Measurements from ENCODE around the gene RAB10. TPM values are rescaled to one million over a fixed set of nuclear protein-coding genes. Genes with fewer than 3 reads are reported as not detected.
A peak's percentile ranks its signal among the peaks of the same experiment; 100 is the strongest.

RAB10 gene
- total and polyA plus RNA-seq, 8 donors, result 22.2 to 591 (median 71.7) TPM

DNA sequence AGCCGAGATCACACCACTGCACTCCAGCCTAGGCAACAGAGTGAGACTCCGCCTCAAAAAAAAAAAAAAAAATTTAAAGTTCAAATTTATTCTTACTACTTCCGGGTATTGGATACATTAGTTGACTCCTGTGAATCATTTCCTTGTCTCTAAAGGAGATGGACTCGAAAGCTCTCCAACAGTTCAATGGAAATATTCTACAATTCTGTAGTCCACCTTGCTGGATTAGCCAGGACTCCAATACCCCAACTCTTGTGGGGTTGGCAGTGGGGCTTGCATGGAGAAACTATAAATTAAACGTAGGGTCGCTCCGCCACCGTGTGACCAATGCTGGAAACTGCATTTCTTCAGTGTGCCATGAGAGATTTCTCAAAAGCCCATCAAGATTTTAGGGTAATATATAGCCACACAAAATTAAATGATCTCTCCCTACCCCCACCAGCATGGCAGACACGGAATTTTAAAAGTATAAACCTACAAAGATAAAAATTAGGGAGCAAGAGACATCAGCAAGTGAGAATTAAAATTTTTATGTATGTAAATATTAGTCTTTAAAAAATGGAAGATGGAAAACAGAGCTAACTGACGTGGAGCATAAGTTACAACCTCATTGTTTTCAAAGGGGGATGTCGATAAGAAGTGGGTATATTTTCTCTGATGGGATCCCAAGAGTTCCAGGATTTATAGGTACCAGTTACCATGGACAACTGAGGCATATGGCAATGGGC is 111.2 kb downstream of the RAB10 start:
- Histone ChIP-seq H3K9me3 (no peaks in the 10 kb centered on the region), H3K27me3 (peaks cover 0 to 22% (median 0%) of the 10 kb centered on the region in 3 donors), H3K36me3 (no peaks in the 10 kb centered on the region), H3K27ac (peak overlapping the region in 2 of 5 donors; percentile 48 to 62), H3K4me3 (peak overlapping the region in 1 of 4 donors; percentile 12), H3K4me1 (peaks cover 0 to 23% (median 3%) of the 10 kb centered on the region in 4 donors)
- peak; percentile 63 to 81 for DNase-seq
- TF ChIP-seq POLR2A (IDR thresholded peaks at IDR 0.05) (no peak), EP300 (IDR thresholded peaks at IDR 0.05) (no peak)
- TF ChIP-seq, protein P1, sequence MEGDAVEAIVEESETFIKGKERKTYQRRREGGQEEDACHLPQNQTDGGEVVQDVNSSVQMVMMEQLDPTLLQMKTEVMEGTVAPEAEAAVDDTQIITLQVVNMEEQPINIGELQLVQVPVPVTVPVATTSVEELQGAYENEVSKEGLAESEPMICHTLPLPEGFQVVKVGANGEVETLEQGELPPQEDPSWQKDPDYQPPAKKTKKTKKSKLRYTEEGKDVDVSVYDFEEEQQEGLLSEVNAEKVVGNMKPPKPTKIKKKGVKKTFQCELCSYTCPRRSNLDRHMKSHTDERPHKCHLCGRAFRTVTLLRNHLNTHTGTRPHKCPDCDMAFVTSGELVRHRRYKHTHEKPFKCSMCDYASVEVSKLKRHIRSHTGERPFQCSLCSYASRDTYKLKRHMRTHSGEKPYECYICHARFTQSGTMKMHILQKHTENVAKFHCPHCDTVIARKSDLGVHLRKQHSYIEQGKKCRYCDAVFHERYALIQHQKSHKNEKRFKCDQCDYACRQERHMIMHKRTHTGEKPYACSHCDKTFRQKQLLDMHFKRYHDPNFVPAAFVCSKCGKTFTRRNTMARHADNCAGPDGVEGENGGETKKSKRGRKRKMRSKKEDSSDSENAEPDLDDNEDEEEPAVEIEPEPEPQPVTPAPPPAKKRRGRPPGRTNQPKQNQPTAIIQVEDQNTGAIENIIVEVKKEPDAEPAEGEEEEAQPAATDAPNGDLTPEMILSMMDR (IDR thresholded peaks at IDR 0.05), result peak in 5 of 7 experiments; percentile 60 to 81 (median 76)
- intact Hi-C loops (cut with DNase I; ENCODE audit: low total_unique reads), result loop anchor here (10.0 kb wide), 1 partner anchor 190 kb away; no protein-coding TSS in a partner anchor
- 14 to 18% (median 16%) methylated on average over 11 of the region's 11 CpGs for WGBS, 5 donors

- H3K27ac ChIP-seq, result no peak overlapping the region
- intact Hi-C loops (cut with DNase I; ENCODE audit: low total_unique reads), result loop anchor here (10.0 kb wide), 1 partner anchor 194 kb away; no protein-coding TSS in a partner anchor
- no peak overlapping the region for H3K4me3 ChIP-seq
- no peaks in the 10 kb centered on the region for H3K9me3 ChIP-seq
- 31 to 47% (median 37%) methylated on average over 2 of the region's 2 CpGs for WGBS, 5 donors
- DNase-seq, result no peak
- no peaks in the 10 kb centered on the region for H3K36me3 ChIP-seq
- TF ChIP-seq POLR2AphosphoS5 (IDR thresholded peaks at IDR 0.05), result no peak
- TF ChIP-seq EP300 (IDR thresholded peaks at IDR 0.05), result no peak
- TF ChIP-seq, protein P1 (IDR thresholded peaks at IDR 0.05), result no peak
- TF ChIP-seq POLR2A (IDR thresholded peaks at IDR 0.05), result no peak
- H3K4me1 ChIP-seq, result peaks cover 0 to 22% (median 2%) of the 10 kb centered on the region in 4 donors
- peaks cover 0 to 31% (median 0%) of the 10 kb centered on the region in 3 donors for H3K27me3 ChIP-seq
Observed at GRCh38 chr2:26148501-26148900, 114.6 kb downstream of the RAB10 start.

DNA sequence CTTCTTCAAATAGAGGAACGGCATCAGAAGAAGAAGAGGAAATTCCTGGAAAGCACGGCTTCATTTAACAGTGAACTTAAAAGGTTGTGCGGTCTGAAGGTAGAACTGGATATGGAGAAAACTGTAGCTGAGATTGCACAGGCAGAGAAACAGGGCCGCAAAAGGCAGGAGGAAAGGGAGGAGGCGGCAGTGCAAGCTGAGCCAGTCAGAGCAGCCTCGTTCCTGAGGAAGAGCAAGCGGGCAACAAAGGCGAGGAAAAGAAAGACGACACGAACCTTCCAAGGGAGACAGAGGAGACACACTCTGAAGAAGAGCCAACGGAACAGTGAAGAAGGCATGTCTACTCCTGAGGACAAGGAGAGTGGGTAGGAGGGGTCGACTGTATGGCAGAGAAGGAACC is 116.4 kb downstream of the RAB10 start:
- H3K36me3 ChIP-seq, result no peaks in the 10 kb centered on the region
- no peak overlapping the region for H3K4me3 ChIP-seq
- H3K9me3 ChIP-seq, result no peaks in the 10 kb centered on the region
- WGBS, 5 donors, result 78 to 82% (median 81%) methylated on average over 12 of the region's 12 CpGs
- no peak for DNase-seq
- intact Hi-C loops (cut with DNase I; ENCODE audit: low total_unique reads), result no loop called here
- peaks cover 0 to 4% (median 0%) of the 10 kb centered on the region in 4 donors for H3K4me1 ChIP-seq
- no peak overlapping the region for H3K27ac ChIP-seq
- H3K27me3 ChIP-seq, result peaks cover 0 to 31% (median 0%) of the 10 kb centered on the region in 3 donors
- TF ChIP-seq, protein P1 (IDR thresholded peaks at IDR 0.05), result no peak

- H3K4me3 ChIP-seq, result no peak overlapping the region
- H3K36me3 ChIP-seq, result no peaks in the 10 kb centered on the region
- H3K4me1 ChIP-seq, result no peaks in the 10 kb centered on the region
- peak in 1 of 2 donors; percentile 1 for DNase-seq
- WGBS, 5 donors, result 91 to 98% (median 96%) methylated on average over 5 of the region's 5 CpGs
- no peaks in the 10 kb centered on the region for H3K9me3 ChIP-seq
- H3K27ac ChIP-seq, result no peak overlapping the region
- TF ChIP-seq, protein P1 (IDR thresholded peaks at IDR 0.05), result no peak
- no peak for TF ChIP-seq POLR2A (IDR thresholded peaks at IDR 0.05)
- no peak for TF ChIP-seq EP300 (IDR thresholded peaks at IDR 0.05)
- TF ChIP-seq POLR2AphosphoS5 (IDR thresholded peaks at IDR 0.05), result no peak
- intact Hi-C loops (cut with DNase I; ENCODE audit: low total_unique reads), result no loop called here
- no peaks in the 10 kb centered on the region for H3K27me3 ChIP-seq
Observed at GRCh38 chr2:26157580-26157979, 123.7 kb downstream of the RAB10 start.

All from stomach (tissue), 9 donors.